ENCODE data around the gene UBE2L5. TPM values are rescaled to one million over a fixed set of nuclear protein-coding genes. Genes with fewer than 3 reads are reported as not detected.

UBE2L5 gene
- total RNA-seq (ENCODE audit: unreplicated experiment) = not detected
- long read RNA-seq = 0 reads

DNA sequence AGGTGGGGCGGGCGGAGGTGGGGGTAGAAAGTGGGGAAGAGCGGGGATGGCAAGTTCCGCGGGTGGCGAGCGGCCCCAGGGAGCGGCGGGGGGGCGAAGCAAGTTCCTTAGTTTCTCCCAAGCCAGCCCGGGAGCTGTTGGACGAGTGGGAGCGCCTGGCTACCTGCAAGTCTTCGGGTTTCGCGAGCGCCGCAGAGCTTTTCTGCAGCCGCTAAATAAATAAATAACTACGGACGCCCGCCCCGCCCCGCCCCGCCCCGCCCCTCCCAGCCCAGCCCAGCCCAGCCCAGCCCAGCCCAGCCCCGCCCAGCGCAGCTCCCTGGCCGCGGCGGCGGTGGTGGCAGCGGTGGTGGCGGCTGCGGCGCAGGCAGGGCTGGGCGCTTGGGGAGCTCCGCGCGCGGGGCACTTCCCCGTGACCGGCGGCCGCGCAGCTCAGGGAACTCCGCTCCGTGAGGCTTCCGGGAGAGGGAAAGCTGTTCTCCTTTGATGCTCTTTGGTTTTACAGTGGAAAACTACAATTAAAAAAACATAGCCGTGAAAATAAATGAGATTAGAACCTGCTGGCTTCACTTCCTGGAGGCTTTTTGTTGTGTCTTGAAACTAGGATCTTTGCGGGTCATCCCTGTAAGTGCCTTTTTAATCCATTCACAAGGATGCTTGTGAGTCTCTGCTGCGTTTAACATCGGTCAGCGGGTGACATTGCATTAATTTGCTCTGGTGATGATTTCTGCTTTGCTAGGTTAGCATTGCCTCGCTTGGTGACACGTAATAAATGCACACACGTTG lies at the start of gene UBE2L5:
Gene UBE2L5, plus strand, starts transcription at position 440 of the 786 bp plus-strand sequence. CDS start 5,498 bp downstream, outside the sequence.
- DNase-seq (ENCODE audit: low spot score) = peak; percentile 71
- Mint-ChIP-seq H3K27ac (ENCODE audit: unreplicated experiment) (peak within 1 kb of the TSS; percentile 82), H3K9me3 (ENCODE audit: unreplicated experiment) (no peaks in the 10 kb centered on the region), H3K36me3 (ENCODE audit: low read depth, unreplicated experiment) (no peaks in the 10 kb centered on the region), H3K27me3 (ENCODE audit: unreplicated experiment) (peaks cover 12% of the 10 kb centered on the region), H3K4me1 (ENCODE audit: unreplicated experiment) (peaks cover 11% of the 10 kb centered on the region), H3K4me3 (ENCODE audit: unreplicated experiment) (peak within 1 kb of the TSS; percentile 95)
- no peak for TF ChIP-seq CTCF (IDR thresholded peaks at IDR 0.05; ENCODE audit: unreplicated experiment)

- Mint-ChIP-seq H3K36me3 (ENCODE audit: low read depth, unreplicated experiment) (no peaks in the 10 kb centered on the region), H3K4me1 (ENCODE audit: unreplicated experiment) (peaks cover 9% of the 10 kb centered on the region), H3K9me3 (ENCODE audit: unreplicated experiment) (no peaks in the 10 kb centered on the region), H3K4me3 (ENCODE audit: unreplicated experiment) (no peak overlapping the region), H3K27ac (ENCODE audit: unreplicated experiment) (no peak overlapping the region), H3K27me3 (ENCODE audit: unreplicated experiment) (peaks cover 15% of the 10 kb centered on the region)
- no peak for TF ChIP-seq CTCF (IDR thresholded peaks at IDR 0.05; ENCODE audit: unreplicated experiment)
- DNase-seq (ENCODE audit: low spot score) = no peak
Observed at GRCh38 chr13:30373727-30374126, 48.6 kb upstream of the UBE2L5 start.

GRCh38 chr13:30375265-30375835 lies 46.9 kb upstream of the UBE2L5 start:
- Mint-ChIP-seq H3K36me3 (ENCODE audit: low read depth, unreplicated experiment) (no peaks in the 10 kb centered on the region), H3K27ac (ENCODE audit: unreplicated experiment) (no peak overlapping the region), H3K4me1 (ENCODE audit: unreplicated experiment) (peaks cover 5% of the 10 kb centered on the region), H3K27me3 (ENCODE audit: unreplicated experiment) (peaks cover 12% of the 10 kb centered on the region), H3K4me3 (ENCODE audit: unreplicated experiment) (no peak overlapping the region), H3K9me3 (ENCODE audit: unreplicated experiment) (no peaks in the 10 kb centered on the region)
- DNase-seq (ENCODE audit: low spot score) = no peak
- TF ChIP-seq CTCF (IDR thresholded peaks at IDR 0.05; ENCODE audit: unreplicated experiment) = no peak

- Mint-ChIP-seq H3K27ac (ENCODE audit: unreplicated experiment) (no peak overlapping the region), H3K9me3 (ENCODE audit: unreplicated experiment) (no peaks in the 10 kb centered on the region), H3K36me3 (ENCODE audit: low read depth, unreplicated experiment) (no peaks in the 10 kb centered on the region), H3K4me3 (ENCODE audit: unreplicated experiment) (no peak overlapping the region), H3K4me1 (ENCODE audit: unreplicated experiment) (peaks cover 3% of the 10 kb centered on the region), H3K27me3 (ENCODE audit: unreplicated experiment) (peaks cover 9% of the 10 kb centered on the region)
- DNase-seq (ENCODE audit: low spot score) = no peak
- TF ChIP-seq CTCF (IDR thresholded peaks at IDR 0.05; ENCODE audit: unreplicated experiment) = no peak
Observed at GRCh38 chr13:30376426-30377311, 45.6 kb upstream of the UBE2L5 start.

Data from endothelial cell (in vitro differentiated cells).